Esophagus squamous epithelium (tissue), 4 donors: ENCODE data around the gene LIX1L.

Source experiments
- POLR2A ChIP-seq, 4 donors: fragments of 450-650 bp; IDR thresholded peaks; one replicate each; pipeline ENCODE4 v1.6.1; 2017; ENCODE audit warnings: antibody characterized with exemption in 4 of 4, mild to moderate bottlenecking in 4 of 4, moderate library complexity in 3 of 4
- TF ChIP-seq, protein P1 (sequence below), 6 experiments: fragments of 450-650 bp in 4 of 6; fragments of 200-600 bp in 2 of 6; sonication (generic) in 2 of 6; IDR thresholded peaks; one replicate each; pipeline ENCODE4 v1.5.1; 2016 to 2019; ENCODE audit warnings: antibody characterized with exemption in 6 of 6, mild to moderate bottlenecking in 4 of 6, moderate library complexity in 4 of 6

DNA sequence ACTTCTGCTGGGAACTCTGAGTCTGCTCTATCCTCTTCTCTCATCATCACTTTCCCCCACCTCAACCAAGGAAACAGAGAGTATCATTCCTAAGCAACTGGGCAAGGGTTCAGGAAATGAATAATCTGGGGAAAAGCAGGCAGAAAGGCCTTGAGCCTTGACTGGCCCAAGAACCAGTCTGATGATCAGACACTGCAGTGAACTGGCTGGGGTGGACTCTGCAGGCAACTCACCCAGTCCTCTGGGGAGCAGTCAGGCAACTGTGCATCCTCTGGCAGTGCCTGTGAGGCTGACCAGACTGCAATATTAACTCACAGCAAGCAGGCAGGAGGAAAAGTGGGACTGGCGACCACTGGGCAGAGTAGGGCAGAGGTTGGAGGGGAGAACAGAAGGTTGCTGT is 73.1 kb downstream of the LIX1L start:
- TF ChIP-seq POLR2A (IDR thresholded peaks at IDR 0.05): no peak
- TF ChIP-seq, protein P1, sequence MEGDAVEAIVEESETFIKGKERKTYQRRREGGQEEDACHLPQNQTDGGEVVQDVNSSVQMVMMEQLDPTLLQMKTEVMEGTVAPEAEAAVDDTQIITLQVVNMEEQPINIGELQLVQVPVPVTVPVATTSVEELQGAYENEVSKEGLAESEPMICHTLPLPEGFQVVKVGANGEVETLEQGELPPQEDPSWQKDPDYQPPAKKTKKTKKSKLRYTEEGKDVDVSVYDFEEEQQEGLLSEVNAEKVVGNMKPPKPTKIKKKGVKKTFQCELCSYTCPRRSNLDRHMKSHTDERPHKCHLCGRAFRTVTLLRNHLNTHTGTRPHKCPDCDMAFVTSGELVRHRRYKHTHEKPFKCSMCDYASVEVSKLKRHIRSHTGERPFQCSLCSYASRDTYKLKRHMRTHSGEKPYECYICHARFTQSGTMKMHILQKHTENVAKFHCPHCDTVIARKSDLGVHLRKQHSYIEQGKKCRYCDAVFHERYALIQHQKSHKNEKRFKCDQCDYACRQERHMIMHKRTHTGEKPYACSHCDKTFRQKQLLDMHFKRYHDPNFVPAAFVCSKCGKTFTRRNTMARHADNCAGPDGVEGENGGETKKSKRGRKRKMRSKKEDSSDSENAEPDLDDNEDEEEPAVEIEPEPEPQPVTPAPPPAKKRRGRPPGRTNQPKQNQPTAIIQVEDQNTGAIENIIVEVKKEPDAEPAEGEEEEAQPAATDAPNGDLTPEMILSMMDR (IDR thresholded peaks at IDR 0.05): no peak
